ENCODE measurements around the gene CNOT1.

- TF ChIP-seq CTCF (IDR thresholded peaks at IDR 0.05; ENCODE audit: low read length) (no peak), EZH2 (IDR thresholded peaks at IDR 0.05; ENCODE audit: borderline replicate concordance, low read length) (no peak)
Measured at GRCh38 chr16:58589326-58589905, 40.2 kb downstream of the CNOT1 start.

Measured in OCI-LY1 (cell line).